Measurements from ENCODE around the gene TLR1. TPM values are rescaled to one million over a fixed set of nuclear protein-coding genes. Genes with fewer than 3 reads are reported as not detected.

TLR1 gene
- total RNA-seq, 1 donor from 2014 or later, result 0.36 TPM

DNA sequence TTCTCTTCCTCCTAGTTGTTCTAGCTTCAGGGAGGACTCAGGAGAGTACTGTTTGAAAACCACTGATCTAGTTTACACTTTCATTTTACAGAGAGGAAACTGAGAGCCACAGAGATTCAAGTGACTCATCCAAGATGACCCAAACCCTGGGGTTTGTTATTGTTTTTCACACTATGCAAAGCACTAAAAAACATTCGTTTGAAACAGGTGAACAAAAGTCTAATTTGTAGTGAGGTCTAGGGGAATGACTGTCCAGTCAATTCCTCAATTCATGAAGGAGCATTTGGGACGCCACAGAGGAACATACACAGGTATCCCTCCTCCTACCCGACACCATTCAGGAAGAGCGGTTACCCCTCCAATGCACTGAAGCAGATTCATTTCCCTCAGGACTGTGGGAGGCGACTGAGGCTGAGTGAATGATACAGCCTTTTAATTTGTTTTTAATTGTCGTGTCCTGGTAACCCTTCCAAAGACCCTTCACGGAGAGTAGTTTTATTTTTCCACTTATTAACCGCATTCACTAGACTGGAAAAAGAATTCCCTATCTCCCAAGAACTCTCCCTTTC, 52.1 kb downstream of the TLR1 start:
- Mint-ChIP-seq H3K4me3 (peak overlapping the region; percentile 52), H3K4me1 (ENCODE audit: unreplicated experiment) (peaks cover 11% of the 10 kb centered on the region), H3K27me3 (no peaks in the 10 kb centered on the region), H3K9me3 (no peaks in the 10 kb centered on the region), H3K36me3 (no peaks in the 10 kb centered on the region), H3K27ac (no peak overlapping the region)
- TF ChIP-seq, protein P1, sequence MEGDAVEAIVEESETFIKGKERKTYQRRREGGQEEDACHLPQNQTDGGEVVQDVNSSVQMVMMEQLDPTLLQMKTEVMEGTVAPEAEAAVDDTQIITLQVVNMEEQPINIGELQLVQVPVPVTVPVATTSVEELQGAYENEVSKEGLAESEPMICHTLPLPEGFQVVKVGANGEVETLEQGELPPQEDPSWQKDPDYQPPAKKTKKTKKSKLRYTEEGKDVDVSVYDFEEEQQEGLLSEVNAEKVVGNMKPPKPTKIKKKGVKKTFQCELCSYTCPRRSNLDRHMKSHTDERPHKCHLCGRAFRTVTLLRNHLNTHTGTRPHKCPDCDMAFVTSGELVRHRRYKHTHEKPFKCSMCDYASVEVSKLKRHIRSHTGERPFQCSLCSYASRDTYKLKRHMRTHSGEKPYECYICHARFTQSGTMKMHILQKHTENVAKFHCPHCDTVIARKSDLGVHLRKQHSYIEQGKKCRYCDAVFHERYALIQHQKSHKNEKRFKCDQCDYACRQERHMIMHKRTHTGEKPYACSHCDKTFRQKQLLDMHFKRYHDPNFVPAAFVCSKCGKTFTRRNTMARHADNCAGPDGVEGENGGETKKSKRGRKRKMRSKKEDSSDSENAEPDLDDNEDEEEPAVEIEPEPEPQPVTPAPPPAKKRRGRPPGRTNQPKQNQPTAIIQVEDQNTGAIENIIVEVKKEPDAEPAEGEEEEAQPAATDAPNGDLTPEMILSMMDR (conservative IDR thresholded peaks at IDR 0.05), result no peak
- no peak for DNase-seq (ENCODE audit: extremely low spot score, unreplicated experiment)

DNA sequence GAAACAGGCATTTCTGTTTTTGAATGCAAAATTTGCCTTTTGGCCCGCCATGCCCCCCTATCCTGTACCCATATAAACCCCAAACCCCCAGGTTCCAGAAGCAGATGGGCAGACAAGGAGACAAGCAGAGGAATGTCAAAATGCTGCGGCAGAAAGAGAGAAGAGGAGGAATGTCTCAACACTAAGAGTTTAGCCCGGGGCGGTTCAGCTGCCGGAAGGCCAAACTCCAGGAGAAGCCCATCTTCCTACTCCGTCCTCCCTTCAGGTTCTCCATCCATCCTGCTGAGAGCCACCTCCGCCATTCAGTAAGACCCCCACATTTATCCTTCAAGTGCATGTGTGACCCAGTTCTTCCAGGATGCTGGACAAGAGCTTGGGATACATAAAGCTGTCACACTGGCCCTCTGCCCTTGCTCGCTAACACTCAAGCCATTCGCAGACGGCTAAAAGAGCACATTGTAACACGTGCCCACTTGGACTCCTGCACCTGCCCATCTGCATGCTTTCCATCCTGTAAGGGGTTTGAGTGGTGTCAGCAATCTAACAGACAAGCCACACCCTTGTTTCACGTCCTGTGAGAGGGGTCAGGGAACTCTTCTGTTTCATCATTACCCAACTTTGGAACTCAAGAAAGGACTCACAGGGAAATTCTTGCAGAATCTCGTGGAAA, 53.1 kb downstream of the TLR1 start:
- TF ChIP-seq, protein P1 (conservative IDR thresholded peaks at IDR 0.05), result no peak
- no peak for DNase-seq (ENCODE audit: extremely low spot score, unreplicated experiment)
- peaks cover 5% of the 10 kb centered on the region for H3K36me3 Mint-ChIP-seq
- H3K9me3 Mint-ChIP-seq, result peaks cover 6% of the 10 kb centered on the region
- H3K27ac Mint-ChIP-seq, result no peak overlapping the region
- peaks cover 11% of the 10 kb centered on the region for H3K4me1 Mint-ChIP-seq (ENCODE audit: unreplicated experiment)
- H3K4me3 Mint-ChIP-seq, result no peak overlapping the region
- H3K27me3 Mint-ChIP-seq, result no peaks in the 10 kb centered on the region

DNA sequence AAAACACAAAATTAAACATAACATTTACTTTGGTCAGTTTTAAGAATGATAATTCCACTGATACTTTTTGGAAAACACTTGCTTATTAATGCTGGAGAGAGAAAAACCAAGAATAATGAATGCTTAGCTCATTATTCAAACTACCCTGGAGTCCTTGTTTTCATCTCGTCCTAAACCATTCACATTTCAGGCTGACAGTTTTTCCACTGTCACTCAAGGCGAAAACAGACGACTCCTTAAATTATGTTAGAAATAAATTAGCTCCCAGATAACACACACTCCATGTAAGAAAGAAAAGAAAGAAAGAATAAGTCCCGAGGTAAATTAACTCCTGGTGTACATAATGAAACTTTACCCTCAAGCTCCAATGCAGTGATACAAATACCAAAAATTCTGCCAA, 55.3 kb downstream of the TLR1 start:
- Mint-ChIP-seq H3K9me3 (peaks cover 7% of the 10 kb centered on the region), H3K4me1 (ENCODE audit: unreplicated experiment) (peaks cover 11% of the 10 kb centered on the region), H3K4me3 (no peak overlapping the region), H3K27ac (no peak overlapping the region), H3K36me3 (peaks cover 5% of the 10 kb centered on the region), H3K27me3 (no peaks in the 10 kb centered on the region)
- DNase-seq (ENCODE audit: extremely low spot score, unreplicated experiment), result no peak
- TF ChIP-seq, protein P1 (conservative IDR thresholded peaks at IDR 0.05), result no peak

DNA sequence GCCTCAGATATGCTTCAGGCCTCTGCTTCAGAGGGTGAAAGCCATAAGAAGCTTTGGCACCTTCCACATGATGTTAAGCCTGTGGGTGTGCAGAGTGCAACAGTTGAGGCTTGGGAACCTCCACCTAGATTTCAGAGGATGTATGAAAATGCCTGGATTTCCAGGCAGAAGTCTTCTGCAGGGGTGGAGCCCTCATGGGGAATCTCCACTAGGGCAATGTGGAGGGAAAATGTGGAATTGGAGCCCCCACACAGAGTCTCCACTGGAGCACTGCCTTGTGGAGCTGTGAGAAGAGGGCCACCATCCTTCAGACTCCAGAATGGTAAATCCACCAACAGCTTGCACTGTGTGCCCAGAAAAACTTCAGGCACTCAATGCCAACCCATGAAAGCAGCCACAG, 57.0 kb downstream of the TLR1 start:
- Mint-ChIP-seq H3K27me3 (no peaks in the 10 kb centered on the region), H3K36me3 (peaks cover 5% of the 10 kb centered on the region), H3K27ac (no peak overlapping the region), H3K4me3 (no peak overlapping the region), H3K4me1 (ENCODE audit: unreplicated experiment) (peaks cover 11% of the 10 kb centered on the region), H3K9me3 (peaks cover 7% of the 10 kb centered on the region)
- TF ChIP-seq, protein P1 (conservative IDR thresholded peaks at IDR 0.05), result no peak
- no peak for DNase-seq (ENCODE audit: extremely low spot score, unreplicated experiment)

Other genes starting within 250 kb of the TLR1 start
- gene KLF3, start 140.6 kb downstream of the TLR1 start, total RNA-seq (ENCODE audit: low replicate concordance), result 62.0 and 106 TPM in 2 replicates
- gene TLR10, start 21.8 kb downstream of the TLR1 start, total RNA-seq (ENCODE audit: low replicate concordance), result 0.22 and 0.81 TPM in 2 replicates
- gene TLR6, start 52.0 kb upstream of the TLR1 start, total RNA-seq (ENCODE audit: low replicate concordance), result 0.56 and 0.67 TPM in 2 replicates
- gene FAM114A1, start 63.0 kb upstream of the TLR1 start, total RNA-seq (ENCODE audit: low replicate concordance), result 33.9 and 54.2 TPM in 2 replicates
- gene TMEM156, start 227.6 kb upstream of the TLR1 start, total RNA-seq (ENCODE audit: low replicate concordance), result not detected in 2 replicates